GM19351 (cell line): Measurements from ENCODE around the gene ZNF394.

Source experiments
- ATAC-seq: cut with Tn5 transposase; IDR thresholded peaks from one replicate; pipeline ENCODE4 v1.9.1; 2021; ENCODE audit warnings: mild to moderate bottlenecking, moderate library complexity; ENCODE audit not compliant: unreplicated experiment

ZNF394 gene

DNA sequence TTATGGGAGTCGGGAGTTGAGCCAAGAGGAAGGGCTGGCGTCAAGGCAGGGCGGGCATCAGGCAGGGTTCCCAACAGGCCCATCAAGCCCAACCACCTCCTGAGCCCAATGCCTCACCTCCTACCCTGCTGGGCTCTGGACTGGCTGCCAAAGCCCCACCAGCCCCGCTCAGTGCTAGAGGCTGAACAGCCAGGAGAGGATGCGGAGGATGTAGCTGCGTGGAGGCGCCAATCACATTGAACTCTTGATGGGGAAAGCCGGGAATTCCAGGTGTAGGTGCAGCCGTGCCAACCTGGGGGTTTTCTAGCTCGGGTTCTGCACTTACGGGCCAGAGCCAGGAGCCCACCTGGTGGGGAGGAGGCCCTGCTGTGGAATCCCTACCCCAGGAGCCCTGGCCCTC, 47.0 kb downstream of the ZNF394 start:
- no peak for ATAC-seq

DNA sequence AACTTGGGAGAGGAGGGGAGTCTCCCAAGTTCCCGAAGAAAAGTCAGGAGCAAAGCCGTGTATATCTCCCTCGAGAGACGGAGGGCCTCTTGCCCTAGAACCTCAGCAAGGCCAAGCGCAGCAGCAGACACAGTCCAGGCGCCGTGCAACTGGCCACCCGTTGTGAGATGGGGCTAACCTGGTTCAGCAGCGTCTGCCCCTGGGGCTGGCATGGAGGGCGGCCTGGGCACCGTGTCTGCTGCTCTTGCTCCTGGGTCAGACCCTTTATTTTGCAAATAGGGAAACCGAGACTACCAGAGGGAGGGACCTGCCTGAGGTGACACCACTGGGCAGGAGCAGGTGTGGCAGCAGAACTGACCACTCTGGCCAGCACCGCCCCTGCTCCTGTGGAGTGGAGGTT, 47.5 kb downstream of the ZNF394 start:
- no peak for ATAC-seq

DNA sequence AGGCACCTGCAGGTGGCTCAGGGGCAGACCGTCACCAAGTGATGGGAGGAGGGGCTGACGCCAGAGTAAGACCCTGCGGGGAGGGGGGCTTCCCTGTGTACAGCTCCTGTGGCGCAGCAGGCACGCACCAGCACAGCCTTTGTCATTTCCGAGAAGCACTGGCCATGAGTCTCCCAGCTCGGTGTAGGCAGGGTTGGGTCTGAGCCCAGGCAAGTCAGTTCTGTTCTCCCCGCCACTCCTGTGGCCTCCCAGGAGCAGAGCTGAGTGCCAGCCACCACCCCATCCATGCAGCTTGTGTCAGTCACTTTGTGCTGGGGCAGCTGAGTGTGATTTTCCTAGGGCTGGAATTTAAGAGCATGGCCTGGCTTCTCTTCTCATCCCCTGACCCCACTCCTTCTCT, 48.1 kb downstream of the ZNF394 start:
- ATAC-seq: no peak

DNA sequence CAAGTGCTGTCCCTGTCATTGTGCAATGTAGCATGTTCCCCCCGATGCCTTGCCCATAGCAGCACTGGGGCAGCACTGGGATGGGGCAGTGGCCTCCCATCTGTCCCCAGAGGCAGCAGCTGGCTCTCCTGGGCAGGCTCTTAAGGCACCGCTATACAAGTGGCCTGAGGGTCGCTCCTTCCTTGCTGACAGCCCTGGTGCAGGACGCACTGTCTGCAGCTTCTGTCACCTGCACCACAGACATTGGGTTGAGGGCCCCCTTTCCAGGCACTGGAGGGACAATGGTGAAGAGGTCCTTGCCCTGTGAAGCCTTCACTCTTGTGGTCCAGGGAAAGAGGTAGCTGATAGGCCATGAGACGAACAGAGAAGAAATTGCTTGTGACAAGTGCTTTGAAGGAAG, 50.8 kb downstream of the ZNF394 start:
- no peak for ATAC-seq

DNA sequence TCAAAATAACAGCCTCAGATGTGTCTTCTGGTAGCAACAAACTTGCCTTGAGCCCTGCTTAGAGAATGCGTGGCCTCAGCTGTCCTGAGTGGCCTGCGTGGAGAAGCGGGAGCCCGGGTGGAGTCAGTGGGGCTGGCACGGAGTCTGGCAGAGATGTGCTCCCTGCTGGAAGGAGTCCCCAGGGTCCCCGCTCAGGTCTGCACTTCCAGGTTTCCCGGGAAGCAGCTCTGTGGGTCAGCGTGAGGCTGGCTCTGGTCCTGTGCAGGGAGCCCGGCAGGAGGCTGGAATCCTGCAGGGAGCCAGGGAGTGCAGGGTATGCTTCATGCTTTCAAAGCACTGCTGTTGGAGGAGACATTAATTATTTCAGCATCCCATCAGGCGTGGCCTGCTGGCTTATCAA, 51.2 kb downstream of the ZNF394 start:
- ATAC-seq: no peak

DNA sequence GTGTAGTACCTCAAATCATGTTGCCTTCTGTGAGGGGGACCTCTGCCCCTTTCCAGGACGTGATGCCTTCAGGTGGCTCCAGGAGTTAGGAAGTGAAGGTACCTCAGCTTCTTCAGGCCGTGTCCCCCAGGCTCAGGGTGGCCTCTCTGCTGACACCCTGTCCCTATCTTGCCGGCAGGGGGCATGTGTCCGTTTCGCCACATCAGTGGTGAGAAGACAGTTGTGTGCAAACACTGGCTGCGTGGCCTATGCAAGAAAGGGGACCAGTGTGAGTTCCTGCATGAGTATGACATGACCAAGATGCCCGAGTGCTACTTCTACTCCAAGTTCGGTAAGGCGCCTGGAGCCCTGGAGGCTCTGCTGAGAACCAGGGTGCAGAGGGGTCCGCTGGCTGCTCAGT, 52.1 kb downstream of the ZNF394 start:
- ATAC-seq: no peak

DNA sequence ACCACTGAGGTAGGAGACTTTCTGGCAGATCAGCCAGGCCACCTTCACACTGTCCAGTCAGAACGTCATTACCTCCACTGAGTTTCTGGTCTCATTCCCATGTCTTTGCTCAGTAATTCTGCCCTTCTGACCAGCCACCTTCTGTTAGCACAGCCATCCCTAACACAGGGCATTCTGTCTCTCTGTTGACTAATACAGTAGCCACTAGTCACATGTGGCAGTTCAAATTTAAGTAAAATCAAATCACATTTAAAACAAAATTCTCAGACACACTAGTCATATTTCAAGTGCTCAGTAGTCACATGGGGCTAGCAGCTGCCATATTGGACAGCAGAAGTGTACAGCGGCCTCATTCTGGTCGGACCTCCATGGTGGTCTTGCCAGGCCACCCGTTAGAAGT, 54.0 kb downstream of the ZNF394 start:
- ATAC-seq: no peak
